K562 (cell line): Measurements from ENCODE around the gene FMN2. TPM values are rescaled to one million over a fixed set of nuclear protein-coding genes. Genes with fewer than 3 reads are reported as not detected.

Experiments
- ATAC-seq: fragments of 200-7000 bp; cut with Tn5 transposase; 3 replicates; pipeline ENCODE4 v1.9.1; 2020; ENCODE audit warnings: moderate library complexity
- BruUV-seq: library from RNA; stranded (reverse); fragments of 400-500 nt; replicated peaks from 2 replicates; lab custom pipeline; 2021; lab: Mats Ljungman, UMichigan
- CTCF ChIA-PET: fragments of 300-600 bp; formaldehyde crosslinking; extraction: SDS; loops from one replicate; lab custom pipeline; 2021; ENCODE audit warnings: low intra/inter-chr PET ratio; lab: Yijun Ruan, JAX
- POLR2A ChIA-PET: fragments of 300-600, 350-650 bp; sonication (Branson Sonifier 250); formaldehyde crosslinking; extraction: SDS; loops from one replicate; lab custom pipeline; 2021; ENCODE audit warnings: antibody characterized with exemption, inconsistent platforms; lab: Yijun Ruan, JAX
- DNase-seq, 4 experiments: peaks; one replicate each; pipeline versions ENCODE4 v3.0.0 to v3.0.0-alpha.2; 2011 to 2018; ENCODE audit warnings: low spot score in 3 of 4, mixed read lengths in 3 of 4; ENCODE audit errors: extremely low read depth in 1 of 4
- FAIRE-seq: peaks from 2 replicates; lab custom pipeline; 2011; peaks lifted over from hg19 to GRCh38; lab: Jason Lieb, UNC
- H2AFZ ChIP-seq: 2 replicates; pipeline ENCODE4 v1.6.0; 2011; ENCODE audit warnings: low read depth, low read length, control low read depth, inconsistent platforms
- H3K27ac ChIP-seq: fragments of 200-600 bp; 3 replicates; pipeline ENCODE4 v1.8.0; 2011; ENCODE audit warnings: low read depth, mild to moderate bottlenecking, control low read depth, inconsistent platforms, low read length, moderate library complexity, mixed read lengths; ENCODE audit errors: extremely low read depth
- H3K27me3 ChIP-seq, 2 experiments: fragments of 300-600 bp in 1 of 2; 2 replicates in 1 of 2; 3 replicates in 1 of 2; pipeline versions ENCODE4 v1.6.0 to v1.8.0; 2011; ENCODE audit warnings: inconsistent platforms in 2 of 2, low read length in 2 of 2, mild to moderate bottlenecking in 1 of 2, mixed read lengths in 1 of 2, moderate library complexity in 1 of 2; ENCODE audit not compliant: control insufficient read depth in 2 of 2, insufficient read depth in 2 of 2
- H3K36me3 ChIP-seq: fragments of 300-600 bp; 3 replicates; pipeline ENCODE4 v1.8.0; 2011; ENCODE audit warnings: mild to moderate bottlenecking, low read length, inconsistent platforms; ENCODE audit not compliant: control insufficient read depth, insufficient read depth
- H3K4me1 ChIP-seq, 2 experiments: fragments of 200-600 bp in 1 of 2; replicated peaks in 1 of 2; 2 replicates in 1 of 2; 3 replicates in 1 of 2; pipeline versions ENCODE4 v1.5.1 to v1.8.0; 2011; ENCODE audit warnings: inconsistent platforms in 2 of 2, low read length in 2 of 2, mild to moderate bottlenecking in 1 of 2, mixed read lengths in 1 of 2, moderate library complexity in 1 of 2; ENCODE audit not compliant: control insufficient read depth in 2 of 2, insufficient read depth in 2 of 2
- H3K4me2 ChIP-seq: 2 replicates; pipeline ENCODE4 v1.6.1; 2011; ENCODE audit warnings: low read length, control low read depth, inconsistent platforms, mixed read lengths; ENCODE audit not compliant: insufficient read depth
- H3K4me3 ChIP-seq: fragments of 200-600 bp; sonication (generic), shearing (Covaris generic); 2 replicates; pipeline ENCODE4 v1.5.1; 2016; ENCODE audit warnings: control low read depth, inconsistent platforms
- H3K79me2 ChIP-seq: fragments of 200-600 bp; 3 replicates; pipeline ENCODE4 v1.8.0; 2011; ENCODE audit warnings: low read length, inconsistent platforms; ENCODE audit not compliant: control insufficient read depth, insufficient read depth
- H3K9ac ChIP-seq, 2 experiments: 2 replicates each; pipeline versions ENCODE4 v1.6.0 to v1.6.1; 2011; ENCODE audit warnings: low read depth in 2 of 2, low read length in 2 of 2, control low read depth in 1 of 2, inconsistent platforms in 1 of 2, mild to moderate bottlenecking in 1 of 2, mixed read lengths in 1 of 2; ENCODE audit not compliant: insufficient read depth in 1 of 2
- H3K9me1 ChIP-seq: one replicate; pipeline ENCODE4 v1.6.0; 2011; ENCODE audit warnings: inconsistent platforms, mild to moderate bottlenecking, low read length, moderate library complexity; ENCODE audit not compliant: control insufficient read depth, insufficient read depth
- H3K9me3 ChIP-seq: replicated peaks from 2 replicates; pipeline ENCODE4 v1.5.1; 2011; ENCODE audit warnings: low read depth, low read length, inconsistent platforms; ENCODE audit not compliant: control insufficient read depth, insufficient read depth
- H4K20me1 ChIP-seq: replicated peaks from 2 replicates; pipeline ENCODE4 v1.6.1; 2011; ENCODE audit warnings: low read length, inconsistent platforms, mixed read lengths; ENCODE audit not compliant: control insufficient read depth, insufficient read depth
- BRD9 ChIP-seq: fragments of 450-650 bp; IDR thresholded peaks from 2 replicates; pipeline ENCODE4 v1.6.1; 2018; ENCODE audit warnings: low read depth; ENCODE audit not compliant: partially characterized antibody
- CREM ChIP-seq: IDR thresholded peaks from 2 replicates; pipeline ENCODE4 v1.6.1; 2014; ENCODE audit warnings: antibody characterized with exemption, low read depth
- JUNB ChIP-seq: fragments of 450-650 bp; formaldehyde crosslinking; conservative IDR thresholded peaks from 2 replicates; pipeline ENCODE4 v1.4.0; 2020; ENCODE audit warnings: mild to moderate bottlenecking
- MYBL2 ChIP-seq, 2 experiments: fragments of 450-650 bp in 1 of 2; sonication (generic) in 1 of 2; formaldehyde crosslinking in 1 of 2; IDR thresholded peaks; 2 replicates each; pipeline versions ENCODE4 v1.6.1 to v1.8.1; 2017 to 2022; ENCODE audit warnings: borderline replicate concordance in 1 of 2, inconsistent platforms in 1 of 2, low read depth in 1 of 2, mild to moderate bottlenecking in 1 of 2, missing genetic modification reagents in 1 of 2, moderate library complexity in 1 of 2
- SIRT6 ChIP-seq: IDR thresholded peaks from one replicate; pipeline ENCODE4 v1.6.1; 2012; ENCODE audit warnings: low read depth, mild to moderate bottlenecking, control low read depth, inconsistent platforms, low read length, moderate library complexity
- THAP12 ChIP-seq: fragments of 250-450 bp; sonication (Bioruptor Pico); IDR thresholded peaks from 2 replicates; pipeline ENCODE4 v1.9.0; 2021; ENCODE audit warnings: mild to moderate bottlenecking, inconsistent platforms
- ZNF140 ChIP-seq: fragments of 250-450 bp; sonication (Bioruptor Pico); IDR thresholded peaks from 2 replicates; pipeline ENCODE4 v1.8.0; 2021; ENCODE audit warnings: moderate library complexity, mild to moderate bottlenecking, inconsistent platforms
- ZNF224 ChIP-seq: sonication (generic); formaldehyde crosslinking; IDR thresholded peaks from 2 replicates; pipeline ENCODE4 v1.8.0; 2022; ENCODE audit warnings: mild to moderate bottlenecking, missing genetic modification reagents
- ZNF232 ChIP-seq: sonication (generic); formaldehyde crosslinking; IDR thresholded peaks from 2 replicates; pipeline ENCODE4 v1.8.0; 2022; ENCODE audit warnings: mild to moderate bottlenecking, missing genetic modification reagents
- whole genome bisulfite sequencing: fragments of 100-300 bp; shearing (Covaris generic); methylation state at CpG from one replicate; pipeline ENCODE4 v1.1.6; 2016; ENCODE audit warnings: low coverage, mixed read lengths; ENCODE audit not compliant: insufficient coverage; ENCODE audit errors: missing lambda C conversion rate; 5-methylcytosine and 5-hydroxymethylcytosine counted together
- in situ Hi-C: fragments of 300-500 bp; cut with MboI; formaldehyde crosslinking; loops from 4 replicates; pipeline ENCODE4 v1.15.0; 2018; ENCODE audit warnings: inconsistent platforms, mixed read lengths
- intact Hi-C: fragments of 100-400 bp; cut with micrococcal nuclease; formaldehyde crosslinking; loops from 2 replicates; pipeline ENCODE4 v1.14.2; 2022
- polyA plus RNA-seq, 8 experiments: library from polyadenylated mRNA; depleted of rRNA in 4 of 8; stranded (reverse) in 5 of 8; unstranded in 3 of 8; fragments of >200 nt; fragmentation: Nextera tagmentation in 2 of 8; fragmentation: Illumina TruSeq in 1 of 8; extraction: Ambion mirVana in 2 of 8; extraction: Trizol in 1 of 8; gene quantifications; 2 replicates each; pipeline versions ENCODE4 v1.2.1 to v1.2.3, GENCODE V29; 2011 to 2014; ENCODE audit warnings: inconsistent platforms in 1 of 8, missing spikeins in 1 of 8
- total RNA-seq, 7 experiments: library from RNA; depleted of rRNA in 6 of 7; stranded (reverse); fragments of >200 nt in 6 of 7; fragmentation: Illumina TruSeq in 2 of 7; extraction: Trizol in 2 of 7; gene quantifications; 2 replicates each; pipeline versions ENCODE4 v1.2.1 to v1.2.3, GENCODE V29; 2011 to 2021; ENCODE audit warnings: low replicate concordance in 1 of 7

FMN2 gene
- total and polyA plus RNA-seq, 9 of the 15 experiments (the other 6 are each of a cell fraction or from before 2014, with no cell fraction given), result 0.15 to 0.45 (median 0.16) TPM; not detected in 3

- Histone ChIP-seq H3K9me1 (no peaks in the 10 kb centered on the region), H3K4me1 (no peaks in the 10 kb centered on the region), H3K9ac (no peak overlapping the region), H3K4me3 (no peak overlapping the region), H3K27me3 (no peaks in the 10 kb centered on the region), H3K9me3 (no peaks in the 10 kb centered on the region; the same call in 1 of the 2 replicates), H3K27ac (no peak overlapping the region), H3K79me2 (no peaks in the 10 kb centered on the region), H2AFZ (no peak overlapping the region), H3K4me2 (no peak overlapping the region), H3K36me3 (no peaks in the 10 kb centered on the region), H4K20me1 (no peaks in the 10 kb centered on the region)
- no peak for ATAC-seq
- FAIRE-seq, result no peak
- CTCF ChIA-PET, result no interaction called here
- intact Hi-C loops, result no loop called here
- 0% methylated on average over 5 of the region's 5 CpGs for WGBS
- DNase-seq, result no peak
- POLR2A ChIA-PET, result no interaction called here
- in situ Hi-C loops, result no loop called here
- no TSS peak for BruUV-seq
- TF ChIP-seq CREM, result no peak
- no peak for TF ChIP-seq ZNF140 (CRISPR knock-in tag)
- no peak for TF ChIP-seq BRD9
- TF ChIP-seq JUNB (CRISPR knock-in tag), result no peak
- TF ChIP-seq THAP12 (CRISPR knock-in tag), result no peak
- TF ChIP-seq ZNF224 (CRISPR knock-in tag), result no peak
- TF ChIP-seq SIRT6, result no peak
- TF ChIP-seq MYBL2 (IDR thresholded peaks at IDR 0.05; ENCODE audit: low read depth), result no peak
- no peak for TF ChIP-seq MYBL2 (CRISPR knock-in tag; IDR thresholded peaks at IDR 0.05; ENCODE audit: borderline replicate concordance)
- TF ChIP-seq ZNF232 (CRISPR knock-in tag), result no peak
These were observed 229.0 kb downstream of the FMN2 start for GRCh38 chr1:240320659-240321058.
